Measurements from ENCODE around the gene CAV2.
"Not testable (repeated sequence)": the region's sequence is repeated elsewhere in the genome, so short reads cannot be mapped to it uniquely, and the experiment has no call there.

Gene CAV2

GRCh38 chr7:116499168-116500077, at the start of gene CAV2:
TSS of gene CAV2 (plus strand) at chr7:116499738. CDS start at chr7:116499782, 44 bp downstream.
- DNase-seq = peak in 1 of 4 experiments; percentile 1

- DNase-seq = no peak
Observed at GRCh38 chr7:116449950-116450349, 49.6 kb upstream of the CAV2 start.

DNA sequence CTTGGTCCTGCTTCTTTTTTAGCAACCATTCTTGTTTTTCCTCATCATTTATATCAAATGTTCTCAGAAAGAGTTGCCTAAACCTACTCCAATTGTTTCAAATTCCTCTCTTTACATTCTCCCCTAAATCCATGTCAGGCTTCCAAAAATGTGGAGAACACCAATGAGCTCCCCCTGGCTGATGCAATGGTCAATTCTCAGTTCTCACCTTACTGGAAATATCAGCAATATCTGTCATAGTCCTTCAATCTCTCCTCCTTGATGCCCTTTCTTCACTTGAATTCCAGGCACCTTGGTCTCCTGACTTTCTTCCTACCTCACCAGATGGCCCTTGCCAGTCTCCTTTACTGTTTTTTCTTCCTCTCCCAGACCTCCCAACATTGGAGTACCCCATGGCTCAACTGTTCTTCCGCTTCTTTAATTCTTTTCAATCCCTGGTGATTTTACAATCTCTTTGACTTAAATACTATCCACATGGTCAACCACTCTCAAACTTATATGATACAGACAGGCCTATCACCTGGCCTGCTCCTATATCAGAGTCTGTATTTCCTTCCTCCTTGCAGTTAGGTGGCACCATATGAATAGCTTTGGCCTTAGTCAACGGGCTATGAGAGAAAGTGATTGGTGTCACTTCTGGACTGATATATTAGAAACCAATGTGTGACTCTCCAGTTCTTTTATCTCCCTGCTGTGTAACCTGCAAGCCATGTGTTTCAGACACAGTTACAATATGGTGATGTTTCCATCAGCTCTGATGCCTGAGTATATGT, 47.4 kb upstream of the CAV2 start:
- DNase-seq = no peak

- no peak for DNase-seq
Observed at GRCh38 chr7:116454377-116454776, 45.2 kb upstream of the CAV2 start.

DNA sequence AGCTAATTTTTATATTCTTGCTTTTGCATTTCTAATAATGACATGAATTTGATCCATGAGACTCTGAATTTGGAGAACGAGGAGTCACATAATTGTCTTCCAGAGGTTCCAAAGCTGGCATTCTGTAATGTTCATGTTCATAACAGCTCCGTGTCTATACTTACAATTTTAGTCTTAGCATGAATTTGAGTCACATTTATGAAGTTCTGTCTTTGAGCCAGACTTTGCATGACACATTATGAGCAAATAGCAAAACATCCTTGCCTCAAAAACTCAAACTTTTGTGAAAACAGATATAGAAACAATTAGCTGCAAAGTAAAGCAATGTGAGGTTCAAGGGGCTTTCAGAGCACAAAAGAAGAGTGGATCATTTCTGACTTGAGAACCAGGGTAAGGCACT, 44.5 kb upstream of the CAV2 start:
- DNase-seq = no peak

DNA sequence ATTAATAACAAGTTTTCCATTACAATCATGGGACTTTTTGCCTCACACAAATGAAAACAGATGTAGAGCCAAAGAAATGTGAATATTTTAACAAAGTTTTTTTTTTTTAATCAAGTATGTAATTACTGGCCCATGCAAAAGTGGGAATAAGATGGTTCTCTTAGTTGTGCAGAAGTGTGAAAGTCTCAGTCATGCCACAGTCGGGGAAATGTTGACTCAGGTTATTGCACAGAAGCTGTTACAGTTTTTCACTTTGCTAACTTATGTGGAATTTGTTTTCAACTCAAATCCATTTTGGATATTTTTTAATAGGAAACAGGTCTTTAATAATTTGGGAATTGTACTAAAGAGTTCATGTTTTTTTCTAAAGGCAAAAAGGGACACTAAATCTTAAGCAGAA, 44.0 kb upstream of the CAV2 start:
- DNase-seq = no peak

GRCh38 chr7:116461500-116461899, 38.0 kb upstream of the CAV2 start:
- DNase-seq = no peak

DNA sequence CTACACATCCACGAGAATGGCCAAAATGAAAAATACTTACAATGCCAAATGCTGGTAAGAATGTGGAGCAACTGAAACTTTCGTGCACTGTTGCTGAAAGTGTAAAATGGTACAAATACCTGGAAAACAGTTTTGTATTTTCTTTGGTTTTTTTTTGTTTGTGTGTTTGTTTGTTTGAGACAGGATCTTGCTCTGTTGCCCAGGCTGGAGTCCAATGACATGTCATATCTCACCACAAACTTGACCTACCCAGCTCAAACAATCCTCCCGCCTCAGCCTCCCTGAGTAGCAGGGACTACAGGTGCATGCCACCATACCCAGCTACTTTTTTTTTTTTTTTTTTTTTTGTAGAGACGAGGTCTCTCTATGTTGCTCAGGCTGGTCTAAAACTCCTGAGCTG, 35.6 kb upstream of the CAV2 start:
- no peak for DNase-seq

DNA sequence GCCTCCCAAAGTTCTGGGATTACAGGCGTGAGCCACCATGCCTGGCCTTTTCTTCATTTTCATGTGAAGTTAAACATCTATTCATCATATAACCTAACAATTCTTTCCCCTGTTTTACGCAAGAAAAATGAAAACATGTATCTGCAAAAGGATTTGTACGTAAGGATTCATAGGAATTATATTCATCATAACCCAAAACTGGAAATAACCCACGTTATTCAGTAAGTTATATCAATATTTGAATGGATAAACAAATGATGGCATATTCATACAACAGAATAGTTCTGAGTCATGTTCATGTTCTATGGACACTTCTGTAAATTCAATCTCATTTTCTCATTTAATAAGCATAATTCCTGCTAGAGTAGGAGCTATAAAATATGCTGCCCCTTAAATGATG, 35.2 kb upstream of the CAV2 start:
- no peak for DNase-seq

- DNase-seq = no peak
Observed at GRCh38 chr7:116465125-116465524, 34.4 kb upstream of the CAV2 start.

- no peak for DNase-seq
Observed at GRCh38 chr7:116468534-116468933, 31.0 kb upstream of the CAV2 start.

- DNase-seq = no peak
Observed at GRCh38 chr7:116477625-116478024, 21.9 kb upstream of the CAV2 start.

DNA sequence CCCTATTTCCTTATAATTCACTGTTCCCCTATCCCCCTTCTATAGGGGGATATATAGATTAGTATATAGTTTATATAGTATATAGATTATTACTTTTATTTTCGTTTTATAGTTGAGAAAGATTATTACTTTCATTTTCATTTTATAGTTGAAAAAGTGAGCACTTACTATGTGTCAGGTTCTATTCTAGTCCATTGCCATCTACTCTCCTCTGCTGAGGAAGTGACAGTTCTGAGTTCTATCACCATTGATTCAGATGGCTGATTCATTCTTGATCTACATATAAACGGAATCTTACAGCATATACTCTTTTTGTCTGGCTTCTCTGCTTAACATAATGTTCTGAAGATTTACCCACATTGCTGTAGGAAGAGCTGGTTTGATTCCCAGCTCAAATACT, 20.7 kb upstream of the CAV2 start:
- no peak for DNase-seq

- DNase-seq = no peak
Observed at GRCh38 chr7:116483271-116483942, 16.1 kb upstream of the CAV2 start.

DNA sequence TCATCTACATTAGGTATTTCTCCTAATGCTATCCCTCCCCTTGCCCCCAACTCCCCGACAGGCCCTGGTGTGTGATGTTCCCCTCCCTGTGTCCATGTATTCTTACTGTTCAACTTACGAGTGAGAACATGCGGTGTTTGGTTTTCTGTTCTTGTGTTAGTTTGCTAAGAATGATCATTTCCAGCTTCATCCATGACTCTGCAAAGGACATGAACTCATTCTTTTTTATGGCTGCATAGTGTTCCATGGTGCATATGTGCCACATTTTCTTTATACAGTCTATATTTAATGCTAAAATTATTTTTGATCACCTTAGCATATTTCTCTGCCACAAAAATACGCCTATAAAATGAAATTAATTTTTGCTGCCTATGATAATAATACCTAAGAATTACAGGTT, 15.1 kb upstream of the CAV2 start:
- not testable (repeated sequence) for DNase-seq

- no peak for DNase-seq
Observed at GRCh38 chr7:116487907-116488521, 11.5 kb upstream of the CAV2 start.

GRCh38 chr7:116490351-116490750, 9.2 kb upstream of the CAV2 start:
- DNase-seq = no peak

GRCh38 chr7:116491887-116492653, 7.5 kb upstream of the CAV2 start:
- DNase-seq = no peak

DNA sequence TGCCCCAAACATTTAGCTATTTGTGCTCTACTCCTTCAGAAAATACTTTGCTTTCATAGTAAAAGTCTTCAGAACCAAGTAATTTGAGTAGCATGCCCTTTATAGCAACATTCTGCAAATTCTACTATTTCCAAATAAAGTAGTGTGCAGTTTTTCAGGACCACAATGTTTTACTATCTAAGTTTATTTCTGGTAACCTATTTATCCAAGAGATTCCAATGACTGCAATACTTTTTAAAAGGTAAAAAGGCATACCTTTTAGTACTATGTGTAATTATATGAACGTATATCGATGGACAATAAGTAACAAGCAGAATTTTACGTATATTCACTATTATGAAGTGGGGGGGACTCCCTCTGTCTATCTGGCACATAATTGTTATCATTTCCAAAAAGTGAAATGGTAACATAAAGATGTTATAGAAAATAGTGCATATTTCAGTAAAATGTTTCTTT, 6.9 kb upstream of the CAV2 start:
- DNase-seq = no peak

DNA sequence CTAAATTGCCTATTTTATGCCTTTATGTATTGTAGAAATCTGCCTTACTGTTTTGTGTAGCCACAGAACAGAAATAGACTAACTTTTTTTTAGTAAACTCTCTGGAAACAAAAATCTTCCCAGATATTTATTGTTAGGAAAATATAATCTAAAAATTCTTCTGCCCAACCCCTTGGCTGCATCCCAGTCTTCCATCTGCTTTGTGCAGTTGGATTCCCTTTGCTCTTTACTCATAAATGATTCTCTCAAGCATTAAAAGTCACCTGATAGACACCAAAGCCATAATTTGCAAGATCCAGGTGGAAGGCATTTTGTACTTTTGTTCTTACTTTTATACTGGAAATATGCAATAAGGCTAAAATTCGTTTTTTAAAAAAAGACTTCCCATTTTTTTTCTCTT, 6.1 kb upstream of the CAV2 start:
- no peak for DNase-seq

- DNase-seq = no peak
Observed at GRCh38 chr7:116494472-116494871, 5.1 kb upstream of the CAV2 start.

DNA sequence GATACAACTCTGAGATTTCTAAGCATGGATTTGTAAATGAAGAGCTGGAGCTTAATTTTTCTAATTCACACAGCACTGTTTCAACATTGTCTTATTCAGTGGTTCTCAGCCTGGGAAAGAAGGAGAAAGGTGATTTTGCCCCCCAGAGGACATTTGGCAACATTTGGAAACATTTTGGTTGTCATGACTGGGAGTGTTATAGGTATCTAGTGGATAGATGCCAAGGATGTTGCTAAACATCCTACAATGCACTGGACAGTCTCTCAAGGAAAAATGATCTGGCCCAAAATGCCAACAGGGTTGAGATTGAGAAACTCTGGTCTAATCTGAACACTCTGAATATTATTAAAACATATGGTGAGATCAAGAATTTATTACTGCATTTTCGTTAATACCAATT, 3.8 kb upstream of the CAV2 start:
- DNase-seq = no peak

All from activated CD4-positive, CD25-positive, alpha-beta regulatory T cell (primary cell).